Fibroblast of skin of right quadriceps (primary cell): Measurements from ENCODE around the gene CDRT4.

ENCODE experiments used
- DNase-seq: peaks from one replicate; pipeline ENCODE4 v3.0.0-alpha.2; 2013

Gene CDRT4

DNA sequence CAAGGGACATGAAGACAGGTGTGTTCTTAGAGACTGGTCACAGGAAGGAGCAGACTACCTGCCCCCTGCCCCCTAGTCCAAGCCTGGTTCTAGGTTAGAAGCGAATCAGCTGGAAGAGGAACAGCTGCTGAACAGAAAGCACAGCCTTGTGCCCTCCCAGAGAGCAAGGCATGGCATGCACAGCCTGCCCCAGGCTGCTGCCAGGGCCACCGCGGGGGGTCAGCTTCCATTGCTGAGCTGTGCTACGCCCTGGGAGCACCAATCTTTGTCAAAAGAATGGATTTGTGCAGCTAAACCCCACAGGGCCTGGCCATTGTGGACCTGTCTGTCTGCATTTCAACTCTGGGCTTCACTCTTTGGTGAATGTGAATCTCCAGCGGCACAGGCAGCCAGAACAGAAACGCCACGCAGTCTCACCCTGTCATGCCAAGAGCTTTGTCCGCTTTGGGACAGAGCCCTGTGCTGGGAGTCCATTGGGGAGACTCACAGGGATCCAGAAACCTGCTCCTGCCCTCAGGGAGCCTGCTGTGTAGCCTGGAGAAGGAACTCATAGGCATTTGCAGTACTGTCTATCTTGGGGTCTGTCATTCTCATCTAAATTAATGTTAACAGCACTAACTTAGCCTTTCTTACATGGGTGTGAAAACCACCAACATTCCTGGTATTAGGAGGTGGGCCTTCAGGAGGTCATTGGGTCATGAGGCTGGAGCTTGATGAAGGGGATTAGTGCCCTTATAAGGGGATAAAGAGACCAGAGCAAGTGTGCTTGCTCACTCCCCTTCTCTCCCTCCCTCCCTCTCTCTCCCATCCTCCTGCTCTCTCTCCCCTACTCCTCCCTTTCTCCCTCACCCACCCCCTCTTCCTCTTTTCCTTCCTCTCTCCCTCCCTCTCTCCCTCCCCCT, 25.6 kb upstream of the CDRT4 start:
- DNase-seq, result no peak

DNA sequence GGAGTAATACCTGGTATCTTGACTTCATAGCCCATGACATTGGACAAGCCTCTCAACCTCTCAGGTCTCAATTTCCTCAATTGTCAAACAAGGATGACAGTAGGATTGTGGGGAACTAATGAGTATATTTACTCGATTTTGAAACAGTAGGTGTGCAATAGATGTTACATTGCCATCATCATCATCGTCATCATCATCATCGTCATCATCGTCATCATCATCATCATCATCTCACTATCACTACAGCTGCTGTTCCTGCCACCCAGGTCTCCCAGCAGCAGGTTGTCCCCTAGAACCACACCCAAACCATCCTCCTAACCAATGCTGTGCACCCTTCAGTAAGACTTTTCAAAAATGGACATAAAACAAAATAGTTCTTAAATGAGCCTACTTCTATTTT, 24.8 kb upstream of the CDRT4 start:
- DNase-seq, result no peak

DNA sequence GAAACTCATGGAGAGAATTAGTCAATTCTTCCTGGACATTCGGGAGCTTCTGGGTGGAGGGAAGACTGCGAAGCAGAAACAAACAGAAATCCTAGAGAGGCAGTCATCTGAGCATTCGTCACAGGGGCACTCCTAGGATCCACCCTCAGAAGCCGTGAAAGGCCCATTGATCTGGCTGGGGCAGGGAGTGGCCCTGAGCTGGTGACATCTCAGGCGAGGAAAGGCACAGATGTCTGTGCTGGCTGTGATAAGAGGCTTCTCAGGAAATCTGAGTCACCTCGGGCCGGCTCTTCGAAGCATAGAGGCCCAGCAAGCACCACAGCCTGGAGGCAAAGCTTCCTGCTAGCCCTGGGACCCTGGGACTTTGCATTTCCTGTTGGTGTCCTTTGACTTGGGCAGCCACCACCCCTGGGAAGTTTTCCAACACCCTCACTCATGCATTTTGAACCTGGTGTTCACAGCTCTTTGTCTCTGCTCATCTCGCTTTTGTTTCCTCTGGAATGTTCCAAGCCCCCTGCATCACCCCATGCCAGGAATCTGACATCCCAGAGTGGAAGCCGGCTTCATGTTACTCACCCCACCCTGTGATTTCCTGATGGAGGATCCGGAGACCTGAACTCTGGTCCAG, 23.3 kb upstream of the CDRT4 start:
- DNase-seq, result peak; percentile 56

DNA sequence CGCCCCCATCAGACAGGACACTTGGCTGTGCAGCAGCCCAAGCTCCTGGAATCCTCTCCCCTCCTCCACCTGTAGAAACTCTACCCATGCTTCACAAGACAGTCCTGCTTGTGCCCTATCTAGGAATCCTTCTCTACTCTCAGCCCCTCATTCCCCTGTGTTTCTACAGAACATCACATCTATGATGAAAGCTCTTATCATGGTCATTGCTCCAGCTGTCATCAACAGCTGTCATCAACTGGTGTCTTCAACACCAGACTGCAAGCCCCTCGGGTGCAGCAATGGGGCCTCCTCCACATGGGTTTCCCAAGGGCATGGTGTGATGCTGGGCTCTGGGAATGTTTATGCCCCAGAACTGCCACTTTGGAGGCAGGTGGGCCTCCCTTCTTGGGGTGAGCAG, 21.1 kb upstream of the CDRT4 start:
- DNase-seq, result no peak

DNA sequence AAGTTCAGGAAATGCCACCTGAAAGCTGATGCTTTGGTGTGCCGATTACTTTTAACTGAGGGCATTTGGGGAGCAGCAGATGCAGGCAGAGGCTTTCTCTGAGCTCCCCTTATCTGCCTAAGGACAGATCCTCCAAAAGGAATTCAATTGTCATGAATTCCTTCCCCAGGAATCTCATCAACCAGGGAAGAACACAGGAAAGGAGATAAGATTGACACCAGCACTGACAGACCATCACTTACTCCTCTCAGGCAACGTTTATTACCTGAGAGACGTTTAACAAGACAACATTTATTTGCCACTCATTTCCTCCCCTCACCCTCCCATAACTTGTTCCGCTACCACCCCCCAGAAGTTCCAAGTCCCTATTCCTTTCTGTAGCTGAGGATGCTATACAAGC, 17.6 kb upstream of the CDRT4 start:
- no peak for DNase-seq

DNA sequence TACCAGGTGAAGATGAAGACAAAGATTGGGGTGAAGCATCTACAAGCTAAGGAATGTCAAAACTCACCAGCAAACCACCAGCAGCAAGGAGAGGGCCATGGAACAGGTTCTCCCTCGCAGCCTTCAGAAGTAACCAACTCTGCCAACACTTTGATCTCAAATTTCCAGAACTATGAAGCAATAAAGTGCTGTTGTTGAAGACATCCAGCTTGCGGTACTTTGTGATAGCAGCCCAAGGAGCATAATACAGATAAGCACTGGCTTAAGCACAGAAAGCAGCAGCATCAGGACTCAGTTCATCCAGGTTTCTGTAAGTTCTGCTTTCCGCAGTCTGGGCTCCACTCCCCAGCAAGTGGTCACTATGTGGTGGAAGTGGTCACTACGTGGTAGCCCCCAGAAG, 16.0 kb upstream of the CDRT4 start:
- no peak for DNase-seq

DNA sequence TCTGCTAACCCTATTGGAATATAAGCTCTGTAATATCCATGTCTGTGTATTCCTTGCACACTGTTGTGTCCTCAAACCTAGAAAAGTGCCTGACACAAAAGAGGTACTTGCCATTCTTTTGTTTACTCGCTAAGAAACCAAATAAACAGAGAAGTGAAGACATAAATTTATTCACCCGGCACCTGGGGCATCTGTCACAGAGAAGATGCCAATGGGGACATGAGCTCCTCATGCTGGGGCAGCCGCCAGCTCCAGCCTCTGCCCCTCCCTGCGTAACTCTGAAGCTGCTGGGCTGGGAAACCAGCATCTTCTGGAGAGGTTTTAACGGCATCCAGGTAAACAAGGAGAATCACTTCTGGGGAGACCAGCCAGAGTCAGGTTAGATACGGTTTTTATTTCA, 15.1 kb upstream of the CDRT4 start:
- DNase-seq, result no peak

DNA sequence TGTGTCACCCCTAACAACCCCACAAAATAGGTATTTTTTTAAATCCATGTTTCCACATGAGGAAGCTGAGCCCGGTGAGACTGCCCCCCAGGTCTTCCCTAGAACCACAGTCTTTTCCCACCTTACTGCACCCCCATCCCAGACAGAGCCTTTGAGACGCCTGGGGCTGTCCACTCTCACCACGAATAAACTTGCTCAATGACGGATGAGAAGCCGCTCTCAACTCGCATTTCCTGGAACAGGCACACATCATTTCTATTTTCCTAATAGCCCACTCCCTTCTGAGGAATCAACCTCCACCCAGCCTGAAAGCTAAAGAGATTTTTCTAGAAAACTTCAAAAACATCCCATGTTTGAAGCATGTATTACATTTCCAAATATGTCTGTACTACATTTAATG, 14.1 kb upstream of the CDRT4 start:
- no peak for DNase-seq

DNA sequence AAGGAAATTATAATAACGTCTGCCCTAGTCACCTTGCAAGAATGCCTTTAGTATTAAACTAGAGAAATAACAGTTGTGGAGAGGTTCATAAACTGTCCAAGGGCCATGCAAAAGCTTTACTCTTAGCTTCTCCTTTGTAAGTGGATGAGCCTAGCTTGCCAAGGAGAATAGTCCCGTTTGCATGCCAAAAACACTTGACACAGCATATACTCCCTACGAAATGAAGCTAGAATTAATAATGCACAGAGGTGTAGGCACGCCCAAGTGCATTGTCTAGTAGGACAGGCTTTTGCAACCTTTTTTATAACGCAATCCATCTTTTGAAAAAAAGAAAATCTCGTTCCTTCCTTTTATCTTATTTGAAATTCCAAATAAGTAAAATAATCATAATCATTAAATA, 12.8 kb upstream of the CDRT4 start:
- DNase-seq, result no peak

DNA sequence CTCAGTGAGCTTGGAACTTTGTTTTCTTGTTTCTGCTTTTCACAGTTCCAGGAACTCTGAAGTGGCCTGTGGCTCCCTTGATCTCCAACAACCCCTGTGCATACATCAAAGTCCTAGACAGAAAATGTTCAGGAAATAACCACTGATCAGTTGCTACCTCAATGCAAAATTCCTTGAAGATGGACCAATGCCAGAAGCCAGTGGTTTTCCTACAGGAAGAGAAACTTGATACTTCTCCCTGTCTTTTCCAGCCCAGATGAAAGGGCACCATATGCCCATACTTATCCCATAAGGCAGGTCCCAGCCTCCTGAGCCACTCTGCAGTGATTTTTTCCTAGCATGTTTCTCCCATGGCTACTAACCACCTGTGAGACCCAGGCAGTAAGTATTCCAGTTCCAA, 12.3 kb upstream of the CDRT4 start:
- peak; percentile 65 for DNase-seq

DNA sequence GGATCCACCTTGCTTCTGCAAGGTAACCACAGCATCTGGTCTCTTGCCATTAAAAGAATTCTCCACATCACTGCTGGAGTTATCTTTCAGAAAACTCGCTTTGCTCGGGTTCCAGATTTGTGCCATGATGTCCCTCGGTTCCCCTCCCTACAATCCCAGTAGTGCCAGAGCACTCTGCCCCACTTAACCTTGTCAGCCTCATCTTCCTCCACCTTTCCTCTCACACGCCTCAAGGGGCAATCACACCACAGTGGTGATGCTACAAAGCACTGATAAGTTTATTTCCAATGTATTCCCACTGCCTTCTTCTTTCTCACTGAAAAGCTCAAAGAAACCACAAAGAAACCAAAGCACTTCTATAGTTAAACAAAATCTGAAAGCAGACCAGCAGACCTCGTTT, 11.4 kb upstream of the CDRT4 start:
- DNase-seq, result no peak

DNA sequence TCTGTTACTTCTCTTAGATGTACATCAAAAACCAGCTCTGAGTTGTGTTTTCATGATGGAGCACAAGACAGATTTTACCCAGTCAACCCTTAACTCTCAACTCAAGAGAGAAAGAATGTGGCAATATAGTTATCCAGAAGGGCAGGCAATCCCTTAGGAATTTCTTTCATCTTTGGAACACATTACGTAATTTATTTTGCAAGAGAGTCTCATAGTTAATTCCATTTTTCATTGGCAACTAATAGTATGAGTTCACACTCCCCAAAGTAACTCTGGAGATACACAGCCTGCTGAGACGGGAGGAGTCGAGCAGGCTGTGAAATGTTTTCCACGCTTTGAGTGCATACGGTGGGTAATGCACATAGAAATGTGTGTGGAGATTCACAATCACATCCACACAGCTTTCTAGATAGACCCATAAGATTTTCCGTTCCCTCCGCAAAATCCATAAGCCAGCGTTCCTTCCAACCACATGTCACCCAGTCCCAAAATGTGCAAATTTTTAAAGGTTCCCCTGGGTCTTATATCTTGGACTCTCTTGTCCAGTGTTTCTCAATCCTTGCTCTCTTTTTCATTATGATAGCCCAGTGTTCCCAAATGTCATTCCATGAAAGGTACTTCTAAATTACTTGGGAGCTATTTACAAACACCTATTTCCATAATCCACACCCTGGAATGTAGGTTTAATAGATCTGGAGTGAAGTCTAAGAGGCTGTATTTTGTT, 8.4 kb upstream of the CDRT4 start:
- DNase-seq, result peak; percentile 75

DNA sequence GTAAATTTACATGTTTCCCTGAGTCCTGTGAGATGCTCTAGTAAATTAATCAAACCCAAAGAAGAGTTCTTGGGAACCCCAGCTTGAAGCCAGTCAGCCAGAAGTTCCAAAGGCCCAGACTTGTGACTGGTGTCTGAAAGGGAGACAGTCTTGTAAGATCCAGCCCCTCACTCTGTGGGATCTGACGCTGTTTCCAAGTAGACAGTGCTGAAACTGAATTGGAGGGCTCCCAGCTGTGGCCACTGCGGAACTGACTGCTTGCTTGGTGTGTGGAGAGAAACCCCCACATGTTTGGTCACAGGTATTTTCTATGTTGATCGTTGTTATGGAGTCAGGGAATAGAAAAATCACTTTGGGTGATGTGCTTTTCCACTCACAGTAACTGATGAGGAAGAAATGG, 5.5 kb upstream of the CDRT4 start:
- no peak for DNase-seq

DNA sequence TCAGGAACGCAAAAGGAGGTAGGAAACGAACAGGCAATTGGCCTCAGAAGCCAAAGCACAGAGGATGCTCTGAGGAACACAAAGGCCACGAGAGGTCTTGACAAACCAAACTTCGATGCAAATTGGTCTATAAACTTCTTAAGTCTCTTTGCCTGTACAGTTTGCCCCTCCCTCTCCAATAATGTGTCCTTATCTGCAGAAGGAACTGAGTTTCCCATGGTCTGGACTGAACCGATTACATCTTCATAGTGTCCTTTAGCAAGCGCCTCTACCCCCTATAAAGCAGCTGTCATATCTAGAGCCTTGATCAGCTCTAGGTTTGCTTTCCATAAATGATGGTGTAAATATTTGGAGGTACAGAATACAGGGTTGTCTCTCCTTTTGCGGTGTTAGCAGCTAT, 3.1 kb upstream of the CDRT4 start:
- no peak for DNase-seq

DNA sequence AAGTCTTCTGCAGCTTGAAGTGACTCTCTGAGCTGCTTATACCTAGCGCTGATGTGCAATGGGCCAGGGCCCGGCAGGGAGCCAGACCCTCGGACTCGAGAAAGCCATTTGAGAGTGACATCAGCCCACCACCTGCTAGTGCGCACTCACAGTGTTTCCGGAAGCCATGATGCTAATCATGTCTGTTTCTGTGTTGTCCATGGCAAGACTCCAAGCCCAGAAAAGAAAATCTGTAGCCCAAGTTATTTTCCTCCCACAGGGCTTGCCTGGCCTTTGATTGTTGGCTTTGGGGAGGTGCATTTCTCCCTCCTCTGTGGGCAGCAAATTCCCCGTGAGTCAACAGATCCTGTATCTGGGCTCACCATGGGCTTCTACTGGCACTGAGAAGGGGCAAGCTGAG, 1.8 kb upstream of the CDRT4 start:
- peak; percentile 62 for DNase-seq

DNA sequence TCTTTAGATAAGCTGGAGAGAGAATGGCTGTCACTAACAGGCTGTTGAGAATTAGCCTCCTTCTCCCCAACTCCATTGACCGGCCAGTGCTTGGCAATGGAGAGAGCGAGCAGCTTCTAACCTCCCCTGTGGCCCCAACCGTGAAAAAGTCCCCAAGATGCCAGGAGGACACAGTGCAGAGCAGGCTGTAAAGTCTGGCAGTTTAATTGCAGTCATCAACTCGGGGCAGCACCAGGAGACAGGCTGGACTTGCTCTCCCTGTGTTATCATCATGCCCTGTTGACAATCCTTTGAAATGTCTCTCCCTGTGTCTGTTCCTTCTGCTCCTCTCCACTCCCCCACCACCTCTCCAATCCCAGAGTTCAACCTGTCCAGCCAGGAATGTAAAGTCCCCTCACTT, 705 bp upstream of the CDRT4 start:
- no peak for DNase-seq

DNA sequence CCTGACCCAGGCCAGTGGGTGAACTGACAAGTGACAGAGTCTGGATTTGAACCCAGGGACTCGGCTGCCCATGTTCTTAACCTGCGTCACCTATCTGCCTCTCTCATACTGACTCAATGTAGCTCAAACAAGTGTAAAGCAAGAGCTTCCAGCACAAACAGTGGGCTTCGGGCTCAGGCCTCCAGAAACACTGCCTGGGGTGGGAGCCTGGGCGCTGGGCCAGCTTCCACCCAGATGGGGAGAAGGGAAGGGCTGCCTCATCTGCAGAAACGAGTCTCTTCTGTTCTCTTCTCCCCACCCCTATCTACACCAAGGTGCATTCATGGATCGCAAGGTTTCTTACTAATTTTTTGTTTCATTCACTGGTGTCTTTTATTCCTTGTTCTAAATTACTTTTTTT, 1.3 kb downstream of the CDRT4 start:
- no peak for DNase-seq

DNA sequence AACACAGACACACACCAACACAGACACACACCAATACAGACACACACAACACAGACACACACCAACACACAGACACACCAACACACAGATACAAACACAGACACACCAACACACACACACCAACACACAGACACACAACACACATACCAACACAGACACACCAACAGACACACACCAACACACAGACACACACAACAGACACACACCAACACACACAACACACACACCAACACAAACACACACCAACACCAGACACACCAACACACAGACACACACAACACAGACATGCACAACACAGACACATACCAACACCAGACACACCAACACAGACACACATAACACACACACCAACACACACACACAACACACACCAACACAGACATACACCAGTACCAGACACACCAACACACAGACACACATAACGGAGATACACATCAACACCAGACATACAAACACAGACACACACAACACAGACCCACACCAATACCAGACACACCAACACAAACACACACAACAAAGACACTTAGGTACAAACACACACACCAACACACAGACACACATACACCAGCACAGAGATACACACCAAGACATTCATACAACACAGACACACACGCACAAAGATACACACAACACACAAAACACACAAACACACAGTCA, 2.2 kb downstream of the CDRT4 start:
- no peak for DNase-seq

DNA sequence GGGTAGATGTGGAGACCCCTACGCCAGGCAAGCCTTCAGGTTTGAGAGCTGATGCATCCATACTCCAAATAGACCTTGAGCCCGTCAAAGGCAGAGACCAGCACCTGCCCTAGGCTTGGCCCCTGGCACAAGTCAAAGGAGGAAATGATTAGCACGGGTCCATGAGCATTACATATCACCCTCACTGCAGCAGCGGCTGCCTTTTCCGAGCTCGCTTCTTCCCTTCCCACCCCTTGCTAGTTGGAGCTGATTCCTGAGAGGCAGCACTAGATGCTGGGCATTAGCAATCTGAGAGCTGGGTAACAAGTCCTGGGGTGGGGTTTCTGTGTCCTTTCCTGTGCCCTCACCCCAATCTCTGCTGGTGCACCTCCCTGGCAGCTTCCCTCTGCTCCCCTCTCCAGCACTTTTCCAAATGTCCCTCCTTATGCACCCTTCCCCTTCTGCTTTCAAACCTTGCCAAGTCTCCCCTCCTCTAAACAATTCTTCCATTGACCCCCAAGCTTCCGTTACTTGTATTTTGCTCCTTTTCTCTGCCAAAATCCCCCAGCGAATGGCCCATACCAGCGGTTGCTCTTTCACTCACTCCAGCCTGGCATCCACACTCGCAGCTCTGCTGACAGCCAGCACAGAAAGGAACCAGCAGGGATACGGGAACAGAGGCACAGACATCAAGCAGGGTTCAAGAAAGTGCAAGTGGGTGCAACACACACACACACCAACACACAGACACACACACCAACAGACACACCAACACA, 3.0 kb downstream of the CDRT4 start:
- no peak for DNase-seq

DNA sequence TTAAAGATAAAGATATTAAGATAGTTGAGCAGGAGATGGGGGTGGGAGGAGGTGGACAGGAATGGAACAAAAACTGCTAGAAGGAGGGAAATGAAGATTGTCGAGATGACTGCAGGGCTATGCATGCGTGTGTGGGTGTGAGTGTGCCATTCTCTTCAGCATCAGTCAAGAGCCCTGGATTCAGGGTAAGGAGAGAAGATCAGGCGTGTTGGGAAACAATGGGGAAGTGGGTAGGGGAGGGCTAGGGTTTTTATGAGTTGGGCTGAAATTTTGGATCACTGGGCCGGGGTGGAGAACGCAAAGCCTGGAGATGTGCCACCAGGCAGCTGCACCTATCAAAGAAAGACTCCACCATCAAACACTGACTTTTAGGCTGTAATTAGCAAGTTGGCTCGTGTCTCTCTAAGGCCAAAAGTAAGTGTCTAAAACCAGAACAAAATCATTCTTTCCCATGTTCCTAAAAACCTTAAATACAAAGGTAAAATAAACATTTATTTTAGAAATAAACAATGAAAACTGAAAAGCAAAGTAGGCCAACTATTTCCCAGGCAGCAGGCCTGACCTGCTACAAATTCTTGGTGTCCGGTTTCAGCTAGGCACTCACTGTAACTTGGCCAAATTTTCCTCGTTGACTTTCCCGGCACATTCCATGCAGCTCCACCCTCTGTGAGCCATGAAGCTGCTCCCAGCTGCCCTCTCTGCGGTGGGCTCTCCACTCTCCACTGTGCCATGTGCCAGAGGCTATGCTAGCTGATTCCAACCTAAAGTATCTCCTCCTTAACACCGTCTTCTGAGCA, 4.2 kb downstream of the CDRT4 start:
- peak; percentile 79 for DNase-seq

DNA sequence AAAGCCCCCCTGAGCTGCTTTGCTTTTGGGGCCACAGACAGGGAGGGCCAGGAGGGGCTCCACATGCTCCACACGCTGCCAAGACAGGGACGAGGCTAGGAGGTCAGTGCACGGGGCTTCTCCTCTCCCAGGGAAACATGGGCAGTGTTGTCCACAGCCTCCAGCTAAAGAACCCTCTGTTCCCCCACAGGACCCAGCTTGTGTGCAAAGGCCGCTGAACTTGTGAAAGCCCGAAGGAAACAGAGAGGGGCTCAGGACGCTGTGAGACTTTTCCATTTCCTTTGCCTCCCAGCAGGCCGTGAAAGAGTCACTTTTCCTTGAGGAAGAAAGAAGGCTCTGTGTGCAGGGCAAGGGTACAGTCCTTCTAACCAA, 9.7 kb downstream of the CDRT4 start:
- no peak for DNase-seq
